Epithelial cell of proximal tubule (primary cell): ENCODE data around the gene BHLHA15. TPM values are rescaled to one million over a fixed set of nuclear protein-coding genes. Genes with fewer than 3 reads are reported as not detected.

Experiments
- DNase-seq: peaks from one replicate; pipeline ENCODE4 v3.0.0-alpha.2; 2011; ENCODE audit warnings: low read depth
- H3K4me3 ChIP-seq: 2 replicates; pipeline ENCODE4 v1.5.1; 2011; ENCODE audit warnings: low read depth, mild to moderate bottlenecking, low read length
- total RNA-seq: library from RNA; depleted of rRNA; stranded (reverse); fragments of >200 nt; gene quantifications from 2 replicates; pipeline ENCODE4 v1.2.3, GENCODE V29; 2015
- TF ChIP-seq, protein P1 (sequence below): conservative IDR thresholded peaks from 2 replicates; pipeline ENCODE4 v1.5.1; 2012; ENCODE audit warnings: low read depth, mild to moderate bottlenecking, low read length

BHLHA15 gene
- total RNA-seq, 1 donor from 2014 or later, result 1.8 TPM

DNA sequence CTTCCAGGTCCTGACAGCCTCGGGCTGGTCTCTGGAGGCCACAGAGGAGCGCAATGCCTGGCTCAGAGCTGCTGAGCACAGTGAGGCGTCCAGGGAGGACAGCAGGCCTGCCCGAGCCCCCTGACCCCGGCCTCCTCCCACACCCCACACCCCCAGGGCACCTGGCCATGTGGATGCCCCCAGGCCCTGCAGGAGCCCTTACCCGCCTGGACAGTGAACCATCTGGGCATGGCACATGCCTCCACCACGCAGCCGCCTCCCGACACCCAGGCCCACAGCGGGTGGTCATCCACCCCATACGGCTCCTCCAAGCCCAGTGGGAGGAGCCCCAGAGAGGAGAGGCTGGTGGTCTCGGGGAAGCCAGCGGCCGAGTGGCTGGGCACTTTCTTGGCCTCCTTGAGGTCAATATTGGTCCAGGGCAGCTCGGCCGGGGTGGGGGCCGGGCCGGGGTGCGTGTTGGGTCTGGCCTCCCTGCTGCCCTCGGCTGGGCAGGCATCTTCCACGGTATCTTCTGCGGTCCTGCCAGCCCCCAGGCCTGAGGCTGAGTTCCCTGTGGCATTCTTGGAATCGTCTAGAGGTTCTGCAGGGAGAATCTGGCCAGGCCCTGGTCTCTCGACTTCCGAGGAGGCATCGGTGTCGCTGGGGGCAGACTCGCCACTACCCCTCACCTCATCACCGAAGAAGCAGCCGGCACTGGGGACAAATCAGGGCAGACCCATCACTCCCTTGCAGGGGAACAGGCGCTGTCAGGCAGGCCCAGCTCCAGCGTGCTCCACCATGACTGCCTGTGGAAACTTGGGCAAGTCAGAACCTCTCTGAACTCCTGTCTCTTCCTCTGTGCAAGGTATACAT lies 22.2 kb downstream of the BHLHA15 start:
- no peak for DNase-seq
- TF ChIP-seq, protein P1, sequence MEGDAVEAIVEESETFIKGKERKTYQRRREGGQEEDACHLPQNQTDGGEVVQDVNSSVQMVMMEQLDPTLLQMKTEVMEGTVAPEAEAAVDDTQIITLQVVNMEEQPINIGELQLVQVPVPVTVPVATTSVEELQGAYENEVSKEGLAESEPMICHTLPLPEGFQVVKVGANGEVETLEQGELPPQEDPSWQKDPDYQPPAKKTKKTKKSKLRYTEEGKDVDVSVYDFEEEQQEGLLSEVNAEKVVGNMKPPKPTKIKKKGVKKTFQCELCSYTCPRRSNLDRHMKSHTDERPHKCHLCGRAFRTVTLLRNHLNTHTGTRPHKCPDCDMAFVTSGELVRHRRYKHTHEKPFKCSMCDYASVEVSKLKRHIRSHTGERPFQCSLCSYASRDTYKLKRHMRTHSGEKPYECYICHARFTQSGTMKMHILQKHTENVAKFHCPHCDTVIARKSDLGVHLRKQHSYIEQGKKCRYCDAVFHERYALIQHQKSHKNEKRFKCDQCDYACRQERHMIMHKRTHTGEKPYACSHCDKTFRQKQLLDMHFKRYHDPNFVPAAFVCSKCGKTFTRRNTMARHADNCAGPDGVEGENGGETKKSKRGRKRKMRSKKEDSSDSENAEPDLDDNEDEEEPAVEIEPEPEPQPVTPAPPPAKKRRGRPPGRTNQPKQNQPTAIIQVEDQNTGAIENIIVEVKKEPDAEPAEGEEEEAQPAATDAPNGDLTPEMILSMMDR, result no peak
- no peak overlapping the region for H3K4me3 ChIP-seq

DNA sequence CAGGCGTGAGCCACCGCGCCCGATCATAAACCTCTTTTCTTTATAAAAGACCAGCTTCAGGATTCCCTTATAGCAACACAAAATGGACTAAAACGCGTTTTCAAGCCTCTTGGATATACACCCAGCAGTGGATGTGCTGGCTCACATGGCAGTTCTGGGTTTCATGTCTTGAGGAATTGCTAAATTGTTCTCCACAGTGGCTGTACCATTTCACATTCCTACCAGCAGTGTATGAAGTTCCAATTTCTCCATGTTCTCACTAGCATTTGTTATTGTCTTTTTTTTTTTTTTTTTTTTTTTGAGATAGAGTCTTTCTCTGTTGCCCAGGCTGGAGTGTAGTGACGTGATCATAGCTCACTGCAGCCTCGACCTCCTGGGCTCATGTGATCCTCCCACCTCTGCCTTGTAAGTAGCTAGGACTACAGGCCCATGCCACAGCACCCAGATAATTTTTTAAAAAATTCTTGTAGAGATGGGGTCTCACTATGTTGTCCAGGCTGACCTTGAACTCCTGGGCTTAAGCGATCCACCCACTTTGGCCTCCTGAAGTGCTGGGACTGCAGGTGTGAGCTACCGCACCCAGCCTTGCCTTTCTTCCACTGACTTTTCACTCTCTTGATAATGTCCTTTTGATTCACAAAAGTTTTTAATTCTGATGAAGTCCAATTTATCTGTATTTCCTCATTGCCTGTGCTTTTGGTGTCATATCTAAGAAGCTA lies 23.3 kb downstream of the BHLHA15 start:
- TF ChIP-seq, protein P1, result no peak
- H3K4me3 ChIP-seq, result no peak overlapping the region
- no peak for DNase-seq

DNA sequence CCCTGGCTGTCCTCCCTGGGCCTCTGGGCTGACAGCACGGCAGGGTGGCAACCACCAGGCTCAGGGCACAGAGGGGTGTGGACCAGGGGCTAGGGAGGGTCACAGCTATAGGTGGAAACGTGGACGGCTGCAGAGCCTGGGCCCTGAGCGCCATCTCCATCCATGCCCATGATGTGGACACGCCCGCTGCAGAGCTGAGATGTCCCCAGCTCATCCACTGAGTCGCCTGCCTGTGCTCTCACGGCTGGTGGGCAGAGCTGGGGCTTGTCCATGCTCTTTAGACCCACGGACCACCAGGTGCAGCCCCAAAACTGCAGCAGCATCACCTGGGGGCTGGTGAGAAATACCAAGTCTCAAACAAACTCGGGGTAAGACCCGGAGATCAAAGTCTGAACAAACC lies 24.7 kb downstream of the BHLHA15 start:
- TF ChIP-seq, protein P1, result no peak
- H3K4me3 ChIP-seq, result no peak overlapping the region
- no peak for DNase-seq

DNA sequence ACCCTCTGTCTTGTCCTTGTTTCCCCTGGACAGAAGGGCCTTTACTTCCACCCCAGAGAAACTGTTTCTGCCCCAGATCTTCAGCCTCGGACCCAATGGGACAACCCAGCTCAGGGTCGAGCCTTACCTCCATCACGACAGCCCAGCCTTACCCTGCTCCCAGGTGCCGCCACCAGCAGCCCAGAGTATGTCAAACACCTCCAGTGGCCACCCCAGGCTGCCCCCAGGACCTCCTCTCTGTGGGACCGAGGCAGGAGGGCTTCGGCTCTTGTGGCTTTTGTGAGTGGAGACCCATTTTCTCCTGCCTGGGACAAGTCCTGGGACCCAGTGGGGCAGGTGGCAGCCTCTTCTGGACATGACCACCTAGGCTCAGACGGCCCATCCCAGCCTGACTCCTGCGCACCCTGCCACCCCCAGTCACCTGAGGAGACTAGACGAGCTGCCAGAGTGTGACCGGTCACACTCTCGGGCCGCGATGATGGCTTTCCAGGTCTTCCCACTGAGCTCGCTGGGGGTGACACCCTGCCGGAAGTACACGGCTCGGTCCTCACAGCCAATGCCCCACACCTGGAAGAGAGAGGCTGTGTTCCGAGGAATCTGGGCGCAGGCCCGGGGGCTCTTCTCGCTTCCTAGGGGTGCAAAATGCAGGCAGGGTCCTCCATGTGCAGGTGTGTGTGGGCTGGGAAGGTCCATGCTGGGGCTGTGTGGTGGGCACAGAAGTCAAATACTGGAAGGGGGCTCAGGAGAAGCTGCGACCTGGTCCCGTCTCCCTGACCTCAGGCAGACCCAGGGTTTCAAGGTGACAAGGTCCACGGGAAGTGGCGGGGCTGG lies 25.3 kb downstream of the BHLHA15 start:
- H3K4me3 ChIP-seq, result no peak overlapping the region
- DNase-seq, result no peak
- TF ChIP-seq, protein P1, result no peak

DNA sequence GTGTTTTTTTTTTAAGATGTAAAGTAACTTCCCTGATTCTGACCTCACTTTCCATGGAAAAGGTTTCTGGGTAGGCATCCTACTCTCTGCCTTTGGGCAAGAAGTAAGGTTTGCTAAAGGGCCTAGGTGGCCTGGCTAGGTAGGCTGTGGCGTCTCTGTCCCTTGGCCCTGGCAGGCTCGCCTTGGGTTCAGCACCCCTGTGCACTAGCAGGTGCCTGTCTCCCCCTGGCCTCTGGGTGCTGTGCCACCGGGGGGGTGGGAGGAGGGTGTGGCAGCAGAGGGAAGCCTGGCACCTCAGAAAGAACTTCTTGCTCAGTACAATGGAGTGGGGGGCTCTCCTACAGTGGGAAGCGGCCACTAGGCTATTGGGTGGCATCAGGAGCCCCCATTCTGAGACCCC lies 26.8 kb downstream of the BHLHA15 start:
- no peak for DNase-seq
- TF ChIP-seq, protein P1, result no peak
- H3K4me3 ChIP-seq, result no peak overlapping the region

DNA sequence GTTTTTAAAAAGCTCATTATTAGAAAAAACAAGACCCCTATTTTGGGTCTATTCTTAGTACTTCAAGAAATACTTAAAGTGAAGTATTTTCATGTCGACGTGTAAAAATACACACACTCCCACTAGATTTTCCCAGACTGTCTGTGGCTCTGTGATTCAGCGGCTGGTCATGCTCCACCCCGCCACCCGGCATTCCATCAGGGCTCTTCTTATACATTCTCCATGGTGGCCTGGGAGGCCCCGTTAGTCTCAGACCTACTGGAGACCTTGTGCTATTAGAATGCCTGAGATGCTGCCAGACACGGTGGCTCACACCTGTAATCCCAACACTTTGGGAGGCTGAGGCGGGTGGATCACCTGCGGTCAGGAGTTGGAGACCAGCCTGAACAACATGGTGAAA lies 27.7 kb downstream of the BHLHA15 start:
- H3K4me3 ChIP-seq, result no peak overlapping the region
- TF ChIP-seq, protein P1, result no peak
- DNase-seq, result no peak
